Testis (tissue), 2 donors: ENCODE data around the gene SULT2B1.

Experiments
- CTCF ChIP-seq, 3 experiments: fragments of 450-650 bp in 2 of 3; fragments of 200-600 bp in 1 of 3; sonication (generic) in 1 of 3; IDR thresholded peaks; one replicate each; pipeline ENCODE4 v1.5.1; 2016 to 2019; ENCODE audit warnings: antibody characterized with exemption in 3 of 3, mild to moderate bottlenecking in 2 of 3, moderate library complexity in 1 of 3
- POLR2A ChIP-seq: fragments of 450-650 bp; IDR thresholded peaks from one replicate; pipeline ENCODE4 v1.6.1; 2017; ENCODE audit warnings: antibody characterized with exemption, mild to moderate bottlenecking, moderate library complexity

- TF ChIP-seq POLR2A (no peak), CTCF (IDR thresholded peaks at IDR 0.05) (no peak)
Measured at GRCh38 chr19:48561412-48561811, 9.4 kb downstream of the SULT2B1 start.
